ENCODE measurements around the gene ACIN1.
A peak's percentile ranks its signal among the peaks of the same experiment; 100 is the strongest.

Gene ACIN1

DNA sequence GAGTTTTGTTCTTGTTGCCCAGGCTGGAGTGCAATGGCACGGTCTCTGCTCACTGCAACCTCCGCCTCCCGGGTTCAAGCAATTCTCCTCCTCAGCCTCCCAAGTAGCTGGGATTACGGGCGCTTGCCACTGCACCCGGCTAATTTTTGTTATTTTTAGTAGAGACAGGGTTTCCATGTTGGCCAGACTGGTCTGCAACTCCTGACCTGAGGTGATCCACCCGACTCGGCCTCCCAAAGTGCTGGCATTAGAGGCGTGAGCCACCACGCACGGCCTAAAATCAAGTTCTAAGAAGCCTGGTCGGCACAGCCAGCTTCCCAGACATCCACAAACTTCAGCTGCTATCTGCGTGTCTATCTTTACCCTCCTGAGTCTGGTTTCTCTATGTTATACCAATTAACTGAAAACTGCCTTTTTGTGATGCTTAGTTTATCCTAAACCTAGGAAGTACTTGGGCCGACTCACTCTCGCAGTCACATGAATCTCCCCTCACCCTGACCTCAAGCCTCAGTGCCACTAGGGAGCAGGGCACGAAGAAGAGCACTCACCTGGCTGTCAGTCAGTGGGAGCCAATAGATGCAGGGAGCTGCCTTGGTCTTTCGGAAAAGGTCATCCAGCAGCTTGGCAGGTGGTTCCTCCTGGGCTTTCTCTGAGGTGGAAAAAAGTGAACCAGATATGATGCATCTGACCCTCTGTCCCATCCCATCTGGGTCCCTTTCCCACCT is 34.2 kb downstream of the ACIN1 start:
- no peak for DNase-seq (ENCODE audit: low read depth)
- Histone ChIP-seq H3K36me3 (ENCODE audit: control insufficient read depth, insufficient read depth, low read length, severe bottlenecking) (peaks cover 71% of the 10 kb centered on the region), H3K4me3 (ENCODE audit: low read length) (no peak overlapping the region), H3K9ac (ENCODE audit: low read length) (no peak overlapping the region), H3K9me3 (ENCODE audit: control insufficient read depth, low read length) (no peaks in the 10 kb centered on the region), H3K27me3 (replicated peaks; ENCODE audit: control insufficient read depth, insufficient read depth, low read length) (no peaks in the 10 kb centered on the region), H3K4me1 (ENCODE audit: control insufficient read depth, insufficient read depth, low read length) (peaks cover 18% of the 10 kb centered on the region)

DNA sequence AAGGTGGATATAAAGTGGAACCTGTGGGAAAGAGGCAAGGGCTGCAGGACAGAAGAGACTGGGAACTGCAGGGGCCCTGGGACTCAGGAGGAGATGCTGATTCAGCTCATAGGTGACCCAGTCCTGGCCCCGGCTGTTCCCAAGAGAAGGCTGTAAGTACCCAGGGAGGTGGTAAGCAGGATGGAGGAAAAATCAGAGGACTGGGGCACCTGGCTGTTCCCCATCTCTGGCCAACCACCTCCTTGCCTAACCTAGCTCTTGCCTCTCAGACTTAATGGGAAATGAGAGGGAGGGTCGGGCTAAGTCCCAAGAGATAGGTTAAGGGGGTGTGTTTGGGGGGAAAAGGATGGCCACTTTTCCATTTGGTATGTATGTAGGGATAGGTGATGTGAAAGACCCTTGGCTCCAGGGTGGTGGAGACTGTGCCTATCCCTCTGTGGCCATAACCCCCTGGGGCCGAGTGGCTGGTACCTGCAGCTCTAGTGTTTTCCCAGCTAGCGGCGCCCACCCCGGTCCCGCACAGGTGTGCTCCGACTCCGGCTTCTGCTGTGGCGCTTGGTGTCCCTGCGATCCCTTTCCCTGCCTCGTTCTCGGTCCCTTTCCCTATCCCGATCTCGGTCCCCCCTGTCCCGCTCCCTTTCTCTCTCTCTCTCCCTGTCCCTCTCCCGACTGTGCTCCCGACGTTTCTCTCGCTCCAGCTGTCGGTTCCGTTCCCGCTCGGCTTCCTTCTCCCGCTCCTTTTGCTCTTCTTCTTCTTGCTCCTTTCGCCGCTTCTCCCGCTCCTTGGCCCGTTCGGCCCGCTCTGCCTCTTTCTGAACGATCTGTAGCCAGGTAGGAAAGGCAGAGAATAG is 36.1 kb downstream of the ACIN1 start:
- Histone ChIP-seq H3K9me3 (ENCODE audit: control insufficient read depth, low read length) (no peaks in the 10 kb centered on the region), H3K9ac (ENCODE audit: low read length) (no peak overlapping the region), H3K4me1 (ENCODE audit: control insufficient read depth, insufficient read depth, low read length) (peaks cover 18% of the 10 kb centered on the region), H3K4me3 (ENCODE audit: low read length) (no peak overlapping the region), H3K36me3 (ENCODE audit: control insufficient read depth, insufficient read depth, low read length, severe bottlenecking) (peaks cover 52% of the 10 kb centered on the region), H3K27me3 (replicated peaks; ENCODE audit: control insufficient read depth, insufficient read depth, low read length) (no peaks in the 10 kb centered on the region)
- DNase-seq (ENCODE audit: low read depth) = no peak

GRCh38 chr14:23057757-23058653 is 36.9 kb downstream of the ACIN1 start:
- Histone ChIP-seq H3K9me3 (ENCODE audit: control insufficient read depth, low read length) (no peaks in the 10 kb centered on the region), H3K4me3 (ENCODE audit: low read length) (peak overlapping the region; percentile 74), H3K27me3 (replicated peaks; ENCODE audit: control insufficient read depth, insufficient read depth, low read length) (no peaks in the 10 kb centered on the region), H3K4me1 (ENCODE audit: control insufficient read depth, insufficient read depth, low read length) (peaks cover 18% of the 10 kb centered on the region), H3K36me3 (ENCODE audit: control insufficient read depth, insufficient read depth, low read length, severe bottlenecking) (peaks cover 44% of the 10 kb centered on the region), H3K9ac (ENCODE audit: low read length) (peak overlapping the region; percentile 71)
- DNase-seq (ENCODE audit: low read depth) = peak; percentile 94

- Histone ChIP-seq H3K4me1 (ENCODE audit: control insufficient read depth, insufficient read depth, low read length) (peaks cover 13% of the 10 kb centered on the region), H3K27me3 (replicated peaks; ENCODE audit: control insufficient read depth, insufficient read depth, low read length) (no peaks in the 10 kb centered on the region), H3K36me3 (ENCODE audit: control insufficient read depth, insufficient read depth, low read length, severe bottlenecking) (peaks cover 35% of the 10 kb centered on the region), H3K9ac (ENCODE audit: low read length) (peak within 1 kb of the TSS; percentile 71), H3K9me3 (ENCODE audit: control insufficient read depth, low read length) (no peaks in the 10 kb centered on the region), H3K4me3 (ENCODE audit: low read length) (peak within 1 kb of the TSS; percentile 74)
- DNase-seq (ENCODE audit: low read depth) = peak; percentile 90
These were observed 37.8 kb downstream of the ACIN1 start, which contains the start of gene CDH24 for GRCh38 chr14:23056956-23057756. TSS of gene CDH24 (minus strand) at chr14:23057520. CDS start at chr14:23055733, 1,787 bp downstream.

DNA sequence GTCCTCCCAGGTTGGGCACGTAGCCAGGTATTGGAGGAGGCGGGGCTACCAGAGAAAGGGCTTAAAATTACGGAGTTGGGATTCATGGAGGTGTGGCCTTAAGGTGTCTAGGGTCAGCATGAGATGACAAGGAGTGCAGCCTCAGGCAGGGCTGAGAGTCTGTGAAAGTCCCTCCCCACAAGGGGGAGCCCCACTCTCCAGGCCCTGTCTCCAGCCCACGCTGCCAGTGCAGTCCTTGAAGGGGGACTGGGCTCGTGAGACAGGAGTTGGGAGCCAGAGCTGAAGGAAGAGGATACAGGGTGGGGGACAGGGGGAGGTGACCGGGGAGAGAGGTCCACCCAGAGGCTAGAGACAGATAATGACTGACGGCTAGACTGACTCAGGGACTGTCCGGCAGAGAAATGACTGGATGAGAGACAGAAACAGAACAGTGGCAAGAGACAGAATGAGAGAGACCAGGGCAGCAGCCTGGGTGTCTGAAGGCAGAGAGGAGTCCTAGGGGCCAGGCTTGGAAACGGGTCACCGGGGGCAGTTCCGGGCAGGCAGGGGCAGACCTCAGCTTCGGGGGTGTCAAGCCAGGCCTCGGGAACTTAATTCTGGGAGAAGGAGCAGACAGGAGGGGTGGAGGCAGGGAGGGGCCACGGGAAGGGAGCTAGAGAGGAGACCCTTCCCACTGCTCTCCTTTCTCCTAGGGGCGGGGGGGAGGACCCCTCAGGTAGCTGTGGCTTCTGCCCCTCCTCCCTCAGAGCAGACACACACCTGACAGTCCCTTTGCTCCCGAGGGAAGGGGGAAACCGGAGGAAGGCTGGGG is 38.6 kb downstream of the ACIN1 start:
- peak; percentile 81 for DNase-seq (ENCODE audit: low read depth)
- peaks cover 32% of the 10 kb centered on the region for H3K36me3 ChIP-seq (ENCODE audit: control insufficient read depth, insufficient read depth, low read length, severe bottlenecking)
- no peaks in the 10 kb centered on the region for H3K9me3 ChIP-seq (ENCODE audit: control insufficient read depth, low read length)
- peaks cover 8% of the 10 kb centered on the region for H3K4me1 ChIP-seq (ENCODE audit: control insufficient read depth, insufficient read depth, low read length)
- peak overlapping the region; percentile 62 for H3K9ac ChIP-seq (ENCODE audit: low read length)
- H3K4me3 ChIP-seq (ENCODE audit: low read length) = no peak overlapping the region
- no peaks in the 10 kb centered on the region for H3K27me3 ChIP-seq (replicated peaks; ENCODE audit: control insufficient read depth, insufficient read depth, low read length)

DNA sequence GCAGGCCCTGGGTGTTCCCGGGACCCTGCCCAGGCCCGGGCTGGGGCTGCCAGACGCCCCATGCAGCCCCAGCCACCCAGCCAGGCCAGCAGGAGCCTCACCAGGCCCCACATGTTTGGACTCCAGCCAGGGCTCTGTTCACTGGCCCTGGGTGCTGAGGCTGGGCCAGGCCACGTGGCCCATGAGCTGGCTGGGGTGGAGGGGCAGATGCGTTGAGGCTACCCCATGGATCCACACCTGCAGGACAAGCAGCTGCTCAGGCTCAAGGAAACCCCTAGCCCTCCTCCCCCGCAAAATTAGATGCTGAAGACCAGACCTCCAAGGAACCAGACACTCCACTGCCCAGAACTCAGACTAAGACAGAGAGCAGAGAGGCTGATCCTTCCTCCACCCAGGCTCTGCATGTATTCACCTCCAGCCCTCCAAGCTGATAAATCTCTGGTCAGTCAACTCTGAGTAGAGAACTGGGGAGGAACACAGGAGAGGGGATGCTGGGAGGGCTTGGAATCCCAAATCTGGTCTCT is 39.3 kb downstream of the ACIN1 start:
- no peak for DNase-seq (ENCODE audit: low read depth)
- Histone ChIP-seq H3K27me3 (replicated peaks; ENCODE audit: control insufficient read depth, insufficient read depth, low read length) (no peaks in the 10 kb centered on the region), H3K9me3 (ENCODE audit: control insufficient read depth, low read length) (no peaks in the 10 kb centered on the region), H3K9ac (ENCODE audit: low read length) (no peak overlapping the region), H3K4me3 (ENCODE audit: low read length) (no peak overlapping the region), H3K36me3 (ENCODE audit: control insufficient read depth, insufficient read depth, low read length, severe bottlenecking) (peaks cover 25% of the 10 kb centered on the region), H3K4me1 (ENCODE audit: control insufficient read depth, insufficient read depth, low read length) (peaks cover 8% of the 10 kb centered on the region)

GRCh38 chr14:23055147-23055550 is 39.8 kb downstream of the ACIN1 start:
- no peaks in the 10 kb centered on the region for H3K27me3 ChIP-seq (replicated peaks; ENCODE audit: control insufficient read depth, insufficient read depth, low read length)
- peaks cover 20% of the 10 kb centered on the region for H3K36me3 ChIP-seq (ENCODE audit: control insufficient read depth, insufficient read depth, low read length, severe bottlenecking)
- peaks cover 8% of the 10 kb centered on the region for H3K4me1 ChIP-seq (ENCODE audit: control insufficient read depth, insufficient read depth, low read length)
- no peak overlapping the region for H3K4me3 ChIP-seq (ENCODE audit: low read length)
- no peak for DNase-seq (ENCODE audit: low read depth)
- H3K9ac ChIP-seq (ENCODE audit: low read length) = no peak overlapping the region
- no peaks in the 10 kb centered on the region for H3K9me3 ChIP-seq (ENCODE audit: control insufficient read depth, low read length)

DNA sequence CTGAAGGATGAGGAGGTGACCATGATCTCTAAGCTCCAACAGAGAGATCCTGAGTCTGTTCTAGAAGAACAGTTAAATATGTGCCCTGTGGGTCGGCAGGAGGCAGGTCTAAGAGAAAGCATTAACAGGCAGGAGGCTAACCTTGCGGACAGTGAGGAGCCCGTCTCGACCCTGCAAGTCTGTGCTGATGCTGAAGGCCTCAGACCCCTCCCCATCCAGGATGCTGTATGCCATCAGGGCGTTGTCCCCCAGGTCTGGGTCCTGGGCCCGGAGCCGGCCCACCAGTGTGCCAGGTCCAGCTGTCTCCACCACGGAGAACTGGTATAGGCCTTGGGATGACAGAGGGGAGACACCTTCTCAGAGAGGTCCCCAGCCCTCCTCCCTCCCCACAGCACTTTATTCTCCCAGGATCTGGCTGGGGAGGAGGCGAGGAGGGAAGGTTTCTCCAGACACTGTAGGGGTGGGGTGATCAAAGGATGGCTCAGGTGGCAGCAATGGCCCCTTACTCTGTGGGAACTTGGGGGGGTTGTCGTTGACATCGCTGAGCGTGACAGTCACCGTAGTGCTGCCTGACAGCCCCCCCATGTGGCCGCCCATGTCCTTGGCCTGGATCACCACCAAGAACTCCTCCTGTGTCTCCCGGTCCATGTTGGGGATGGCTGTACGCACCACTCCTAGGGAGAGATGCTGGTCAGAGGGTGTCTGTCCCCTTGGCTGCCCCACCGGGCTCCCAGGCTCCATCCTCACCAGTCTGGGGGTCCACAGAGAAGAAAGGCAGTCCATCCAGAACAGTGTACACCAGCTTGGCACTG is 40.7 kb downstream of the ACIN1 start:
- Histone ChIP-seq H3K9ac (ENCODE audit: low read length) (no peak overlapping the region), H3K4me3 (ENCODE audit: low read length) (no peak overlapping the region), H3K9me3 (ENCODE audit: control insufficient read depth, low read length) (no peaks in the 10 kb centered on the region), H3K36me3 (ENCODE audit: control insufficient read depth, insufficient read depth, low read length, severe bottlenecking) (peaks cover 12% of the 10 kb centered on the region), H3K27me3 (replicated peaks; ENCODE audit: control insufficient read depth, insufficient read depth, low read length) (no peaks in the 10 kb centered on the region), H3K4me1 (ENCODE audit: control insufficient read depth, insufficient read depth, low read length) (peaks cover 8% of the 10 kb centered on the region)
- DNase-seq (ENCODE audit: low read depth) = no peak

DNA sequence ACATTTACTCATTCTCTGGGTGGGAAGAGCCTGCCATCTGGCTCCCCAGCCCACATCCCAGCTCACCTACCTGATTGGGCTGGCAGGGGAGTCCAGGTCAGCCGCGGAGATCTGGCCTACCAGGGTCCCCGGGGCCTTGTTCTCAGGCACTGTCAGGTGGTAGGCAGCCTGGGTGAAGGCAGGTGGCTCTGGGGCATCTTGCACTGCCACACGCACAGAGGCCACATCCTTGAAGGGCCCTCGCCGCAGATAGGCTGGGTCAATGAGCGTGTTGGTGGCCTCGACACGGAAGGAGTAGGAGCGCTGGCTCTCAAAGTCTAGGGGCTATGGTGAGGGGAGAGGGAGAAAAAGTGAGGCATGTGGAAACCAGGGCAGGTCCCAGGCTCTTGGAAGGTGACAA is 41.5 kb downstream of the ACIN1 start:
- peaks cover 4% of the 10 kb centered on the region for H3K36me3 ChIP-seq (ENCODE audit: control insufficient read depth, insufficient read depth, low read length, severe bottlenecking)
- H3K4me1 ChIP-seq (ENCODE audit: control insufficient read depth, insufficient read depth, low read length) = peaks cover 8% of the 10 kb centered on the region
- H3K9ac ChIP-seq (ENCODE audit: low read length) = no peak overlapping the region
- H3K4me3 ChIP-seq (ENCODE audit: low read length) = no peak overlapping the region
- H3K9me3 ChIP-seq (ENCODE audit: control insufficient read depth, low read length) = no peaks in the 10 kb centered on the region
- H3K27me3 ChIP-seq (replicated peaks; ENCODE audit: control insufficient read depth, insufficient read depth, low read length) = no peaks in the 10 kb centered on the region
- DNase-seq (ENCODE audit: low read depth) = no peak
